SK-N-SH treated with all-trans-retinoic acid at 6 μM for 48 hours (cell line): Measurements from ENCODE around the gene BOD1L1.

Source experiments
- ATAC-seq: fragments of 200-7000 bp; cut with Tn5 transposase; 3 replicates; pipeline ENCODE4 v1.9.1; 2020; ENCODE audit warnings: mild to moderate bottlenecking, moderate library complexity
- ARNTL ChIP-seq: fragments of 450-650 bp; formaldehyde crosslinking; IDR thresholded peaks from 2 replicates; pipeline ENCODE4 v1.5.0; 2020; ENCODE audit warnings: low read depth, mild to moderate bottlenecking, moderate library complexity, borderline replicate concordance
- BACH2 ChIP-seq: fragments of 250-450 bp; sonication (Bioruptor Pico); IDR thresholded peaks from 2 replicates; pipeline ENCODE4 v1.9.0; 2021; ENCODE audit warnings: mild to moderate bottlenecking, borderline replicate concordance
- GLIS3 ChIP-seq: fragments of 250-450 bp; sonication (Bioruptor Pico); IDR thresholded peaks from 2 replicates; pipeline ENCODE4 v1.5.0; 2020; ENCODE audit warnings: mild to moderate bottlenecking, moderate library complexity
- ISL1 ChIP-seq: fragments of 250-450 bp; sonication (Bioruptor Pico); IDR thresholded peaks from 2 replicates; pipeline ENCODE4 v2.1.2; 2022; ENCODE audit warnings: mild to moderate bottlenecking, moderate library complexity
- OSR1 ChIP-seq: fragments of 250-450 bp; sonication (Bioruptor Pico); IDR thresholded peaks from 2 replicates; pipeline ENCODE4 v1.8.0; 2022; ENCODE audit warnings: moderate library complexity, mild to moderate bottlenecking, inconsistent platforms
- PPARA ChIP-seq: fragments of 250-450 bp; sonication (Bioruptor Pico); IDR thresholded peaks from 2 replicates; pipeline ENCODE4 v1.5.0; 2020; ENCODE audit warnings: mild to moderate bottlenecking, borderline replicate concordance
- RARB ChIP-seq: fragments of 250-450 bp; sonication (Bioruptor Pico); IDR thresholded peaks from 2 replicates; pipeline ENCODE4 v1.8.0; 2021; ENCODE audit warnings: mild to moderate bottlenecking, moderate library complexity
- ZFP3 ChIP-seq: fragments of 250-450 bp; sonication (Bioruptor Pico); IDR thresholded peaks from 2 replicates; pipeline ENCODE4 v1.5.0; 2020; ENCODE audit warnings: mild to moderate bottlenecking, moderate library complexity
- ZFP30 ChIP-seq: fragments of 450-650 bp; formaldehyde crosslinking; IDR thresholded peaks from 2 replicates; pipeline ENCODE4 v1.5.0; 2022; ENCODE audit warnings: mild to moderate bottlenecking, moderate library complexity
- ZNF565 ChIP-seq: fragments of 450-650 bp; formaldehyde crosslinking; conservative IDR thresholded peaks from 2 replicates; pipeline ENCODE4 v1.5.0; 2020; ENCODE audit warnings: low read depth, mild to moderate bottlenecking, moderate library complexity
- ZNF70 ChIP-seq: fragments of 450-650 bp; formaldehyde crosslinking; IDR thresholded peaks from 2 replicates; pipeline ENCODE4 v1.5.0; 2020; ENCODE audit warnings: mild to moderate bottlenecking, moderate library complexity
- ZNF8 ChIP-seq: fragments of 450-650 bp; formaldehyde crosslinking; IDR thresholded peaks from 2 replicates; pipeline ENCODE4 v1.5.0; 2020; ENCODE audit warnings: mild to moderate bottlenecking, moderate library complexity
- TF ChIP-seq, protein P1 (sequence below): fragments of 250-450 bp; sonication (Bioruptor Pico); IDR thresholded peaks from 2 replicates; pipeline ENCODE4 v1.5.1; 2021; ENCODE audit warnings: mild to moderate bottlenecking, moderate library complexity
- TF ChIP-seq, protein P2 (sequence below): fragments of 250-450 bp; sonication (Bioruptor Pico); IDR thresholded peaks from 2 replicates; pipeline ENCODE4 v1.5.1; 2020; ENCODE audit warnings: low read depth, mild to moderate bottlenecking, moderate library complexity
- TF ChIP-seq, protein P3 (sequence below): fragments of 250-450 bp; sonication (Bioruptor Pico); IDR thresholded peaks from 2 replicates; pipeline ENCODE4 v1.8.0; 2021; ENCODE audit warnings: low read depth, mild to moderate bottlenecking, moderate library complexity, borderline replicate concordance
- TF ChIP-seq, protein P4 (sequence below): fragments of 250-450 bp; sonication (Bioruptor Pico); IDR thresholded peaks from 2 replicates; pipeline ENCODE4 v1.5.0; 2020; ENCODE audit warnings: mild to moderate bottlenecking, moderate library complexity

The BOD1L1 gene

DNA sequence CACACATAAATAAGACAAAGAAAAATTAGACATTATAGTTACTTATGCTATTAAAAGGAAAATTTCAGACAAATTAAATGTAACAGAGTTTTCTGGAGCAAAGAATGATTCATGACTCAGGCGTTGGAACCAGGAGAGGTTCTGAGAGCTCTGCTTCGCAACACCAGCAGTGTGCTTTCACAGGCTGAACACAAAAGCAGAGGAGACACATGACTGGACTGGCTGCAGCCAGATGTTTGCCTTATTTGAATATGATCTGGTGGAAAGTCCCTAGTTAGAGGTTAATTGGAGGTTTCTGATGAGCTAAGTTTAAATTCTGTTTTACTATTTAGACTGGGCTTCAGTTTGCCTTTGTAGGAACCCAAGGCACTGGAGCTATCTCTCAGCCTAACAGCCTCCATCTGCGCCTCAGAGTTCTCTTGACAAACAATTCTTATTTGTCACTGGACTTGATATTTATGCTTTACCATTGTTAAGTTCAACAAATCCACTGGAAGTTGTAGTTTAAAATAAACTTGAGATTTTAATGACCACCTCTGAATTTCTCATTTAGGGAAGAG lies 16.2 kb downstream of the BOD1L1 start:
- TF ChIP-seq ZNF565 (CRISPR knock-in tag) (no peak), ZNF70 (CRISPR knock-in tag) (no peak)
- TF ChIP-seq, protein P1, sequence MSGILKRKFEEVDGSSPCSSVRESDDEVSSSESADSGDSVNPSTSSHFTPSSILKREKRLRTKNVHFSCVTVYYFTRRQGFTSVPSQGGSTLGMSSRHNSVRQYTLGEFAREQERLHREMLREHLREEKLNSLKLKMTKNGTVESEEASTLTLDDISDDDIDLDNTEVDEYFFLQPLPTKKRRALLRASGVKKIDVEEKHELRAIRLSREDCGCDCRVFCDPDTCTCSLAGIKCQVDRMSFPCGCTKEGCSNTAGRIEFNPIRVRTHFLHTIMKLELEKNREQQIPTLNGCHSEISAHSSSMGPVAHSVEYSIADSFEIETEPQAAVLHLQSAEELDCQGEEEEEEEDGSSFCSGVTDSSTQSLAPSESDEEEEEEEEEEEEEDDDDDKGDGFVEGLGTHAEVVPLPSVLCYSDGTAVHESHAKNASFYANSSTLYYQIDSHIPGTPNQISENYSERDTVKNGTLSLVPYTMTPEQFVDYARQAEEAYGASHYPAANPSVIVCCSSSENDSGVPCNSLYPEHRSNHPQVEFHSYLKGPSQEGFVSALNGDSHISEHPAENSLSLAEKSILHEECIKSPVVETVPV: no peak
- ATAC-seq: no peak

DNA sequence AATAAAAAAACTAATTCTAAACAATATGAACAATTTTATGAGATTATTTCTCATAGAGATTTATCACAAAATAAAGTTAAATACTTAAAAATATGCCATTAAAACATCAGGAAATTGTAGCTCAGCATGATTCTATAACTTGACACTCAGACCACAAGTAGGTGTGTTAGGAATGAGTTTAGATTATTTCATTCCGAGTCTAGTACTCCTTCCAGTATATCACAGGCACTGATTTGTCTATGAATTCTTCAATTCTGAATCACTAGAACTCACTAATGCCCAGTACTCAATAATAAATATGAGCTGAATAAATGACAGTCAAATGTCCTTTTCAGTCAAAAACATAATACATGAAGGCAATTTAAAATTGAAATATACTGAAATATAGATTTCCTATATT lies 22.2 kb downstream of the BOD1L1 start:
- ATAC-seq: no peak
- TF ChIP-seq BACH2 (CRISPR knock-in tag) (no peak), ZNF70 (CRISPR knock-in tag) (no peak), ZFP3 (CRISPR knock-in tag) (no peak), GLIS3 (CRISPR knock-in tag) (no peak)

DNA sequence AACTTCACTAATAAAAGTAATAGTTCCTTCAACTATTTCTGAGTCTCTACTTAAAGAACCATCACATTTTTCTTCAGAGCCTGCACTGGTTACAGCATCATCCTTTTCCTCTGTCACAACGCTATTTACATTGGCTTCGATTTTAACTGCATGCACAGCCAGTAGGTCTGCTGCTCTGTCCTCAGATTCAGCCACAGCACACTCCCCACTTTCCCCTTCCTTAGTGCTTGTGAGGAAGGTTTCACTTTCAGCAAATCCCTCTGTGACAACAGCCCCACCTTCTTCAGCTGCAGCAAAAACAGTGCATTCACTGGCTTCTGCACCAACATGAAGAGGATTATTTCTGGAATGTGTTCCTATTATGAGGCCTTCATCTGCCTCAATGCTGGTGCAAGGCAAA lies 25.7 kb downstream of the BOD1L1 start:
- no peak for TF ChIP-seq GLIS3 (CRISPR knock-in tag)
- TF ChIP-seq ZNF8 (CRISPR knock-in tag): no peak
- no peak for TF ChIP-seq ARNTL (CRISPR knock-in tag)
- no peak for TF ChIP-seq ISL1 (CRISPR knock-in tag)
- TF ChIP-seq PPARA (CRISPR knock-in tag): no peak
- TF ChIP-seq, protein P2, sequence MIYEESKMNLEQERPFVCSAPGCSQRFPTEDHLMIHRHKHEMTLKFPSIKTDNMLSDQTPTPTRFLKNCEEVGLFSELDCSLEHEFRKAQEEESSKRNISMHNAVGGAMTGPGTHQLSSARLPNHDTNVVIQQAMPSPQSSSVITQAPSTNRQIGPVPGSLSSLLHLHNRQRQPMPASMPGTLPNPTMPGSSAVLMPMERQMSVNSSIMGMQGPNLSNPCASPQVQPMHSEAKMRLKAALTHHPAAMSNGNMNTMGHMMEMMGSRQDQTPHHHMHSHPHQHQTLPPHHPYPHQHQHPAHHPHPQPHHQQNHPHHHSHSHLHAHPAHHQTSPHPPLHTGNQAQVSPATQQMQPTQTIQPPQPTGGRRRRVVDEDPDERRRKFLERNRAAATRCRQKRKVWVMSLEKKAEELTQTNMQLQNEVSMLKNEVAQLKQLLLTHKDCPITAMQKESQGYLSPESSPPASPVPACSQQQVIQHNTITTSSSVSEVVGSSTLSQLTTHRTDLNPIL (CRISPR knock-in tag): no peak
- TF ChIP-seq ZNF70 (CRISPR knock-in tag): no peak
- TF ChIP-seq, protein P3, sequence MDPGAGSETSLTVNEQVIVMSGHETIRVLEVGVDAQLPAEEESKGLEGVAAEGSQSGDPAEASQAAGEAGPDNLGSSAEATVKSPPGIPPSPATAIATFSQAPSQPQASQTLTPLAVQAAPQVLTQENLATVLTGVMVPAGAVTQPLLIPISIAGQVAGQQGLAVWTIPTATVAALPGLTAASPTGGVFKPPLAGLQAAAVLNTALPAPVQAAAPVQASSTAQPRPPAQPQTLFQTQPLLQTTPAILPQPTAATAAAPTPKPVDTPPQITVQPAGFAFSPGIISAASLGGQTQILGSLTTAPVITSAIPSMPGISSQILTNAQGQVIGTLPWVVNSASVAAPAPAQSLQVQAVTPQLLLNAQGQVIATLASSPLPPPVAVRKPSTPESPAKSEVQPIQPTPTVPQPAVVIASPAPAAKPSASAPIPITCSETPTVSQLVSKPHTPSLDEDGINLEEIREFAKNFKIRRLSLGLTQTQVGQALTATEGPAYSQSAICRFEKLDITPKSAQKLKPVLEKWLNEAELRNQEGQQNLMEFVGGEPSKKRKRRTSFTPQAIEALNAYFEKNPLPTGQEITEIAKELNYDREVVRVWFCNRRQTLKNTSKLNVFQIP (CRISPR knock-in tag): no peak
- no peak for TF ChIP-seq BACH2 (CRISPR knock-in tag)
- TF ChIP-seq, protein P4, sequence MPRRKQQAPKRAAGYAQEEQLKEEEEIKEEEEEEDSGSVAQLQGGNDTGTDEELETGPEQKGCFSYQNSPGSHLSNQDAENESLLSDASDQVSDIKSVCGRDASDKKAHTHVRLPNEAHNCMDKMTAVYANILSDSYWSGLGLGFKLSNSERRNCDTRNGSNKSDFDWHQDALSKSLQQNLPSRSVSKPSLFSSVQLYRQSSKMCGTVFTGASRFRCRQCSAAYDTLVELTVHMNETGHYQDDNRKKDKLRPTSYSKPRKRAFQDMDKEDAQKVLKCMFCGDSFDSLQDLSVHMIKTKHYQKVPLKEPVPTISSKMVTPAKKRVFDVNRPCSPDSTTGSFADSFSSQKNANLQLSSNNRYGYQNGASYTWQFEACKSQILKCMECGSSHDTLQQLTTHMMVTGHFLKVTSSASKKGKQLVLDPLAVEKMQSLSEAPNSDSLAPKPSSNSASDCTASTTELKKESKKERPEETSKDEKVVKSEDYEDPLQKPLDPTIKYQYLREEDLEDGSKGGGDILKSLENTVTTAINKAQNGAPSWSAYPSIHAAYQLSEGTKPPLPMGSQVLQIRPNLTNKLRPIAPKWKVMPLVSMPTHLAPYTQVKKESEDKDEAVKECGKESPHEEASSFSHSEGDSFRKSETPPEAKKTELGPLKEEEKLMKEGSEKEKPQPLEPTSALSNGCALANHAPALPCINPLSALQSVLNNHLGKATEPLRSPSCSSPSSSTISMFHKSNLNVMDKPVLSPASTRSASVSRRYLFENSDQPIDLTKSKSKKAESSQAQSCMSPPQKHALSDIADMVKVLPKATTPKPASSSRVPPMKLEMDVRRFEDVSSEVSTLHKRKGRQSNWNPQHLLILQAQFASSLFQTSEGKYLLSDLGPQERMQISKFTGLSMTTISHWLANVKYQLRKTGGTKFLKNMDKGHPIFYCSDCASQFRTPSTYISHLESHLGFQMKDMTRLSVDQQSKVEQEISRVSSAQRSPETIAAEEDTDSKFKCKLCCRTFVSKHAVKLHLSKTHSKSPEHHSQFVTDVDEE: no peak
- TF ChIP-seq, protein P1: no peak
- TF ChIP-seq OSR1 (CRISPR knock-in tag): no peak
- no peak for TF ChIP-seq RARB (CRISPR knock-in tag)
- no peak for ATAC-seq

DNA sequence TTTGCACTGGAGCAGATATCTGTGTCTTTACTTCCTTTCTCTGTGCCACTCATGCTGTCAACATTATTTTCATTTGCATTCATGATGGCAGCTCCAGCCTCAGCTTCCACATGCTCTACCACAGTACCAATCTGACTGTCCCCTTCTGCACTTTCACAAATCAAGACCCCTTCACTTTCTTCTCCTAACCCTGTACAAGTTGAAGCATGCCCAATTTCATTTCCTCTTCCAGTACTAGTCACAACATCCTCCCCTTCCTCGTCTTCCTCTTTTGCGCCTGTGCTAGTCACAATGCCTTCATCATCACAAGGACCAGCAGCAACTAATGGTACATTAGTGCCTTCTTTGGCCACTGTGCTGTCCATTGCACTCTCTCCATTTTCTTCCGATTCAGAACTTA lies 26.5 kb downstream of the BOD1L1 start:
- TF ChIP-seq ARNTL (CRISPR knock-in tag) (no peak), BACH2 (CRISPR knock-in tag) (no peak), ZFP30 (CRISPR knock-in tag) (no peak), OSR1 (CRISPR knock-in tag) (no peak)
- TF ChIP-seq, protein P2 (CRISPR knock-in tag): no peak
- ATAC-seq: no peak
